ENCODE data around the gene FCMR. TPM values are rescaled to one million over a fixed set of nuclear protein-coding genes. Genes with fewer than 3 reads are reported as not detected.

The FCMR gene
- total and polyA plus RNA-seq, 8 donors: 1.4 to 6.7 (median 2.6) TPM

DNA sequence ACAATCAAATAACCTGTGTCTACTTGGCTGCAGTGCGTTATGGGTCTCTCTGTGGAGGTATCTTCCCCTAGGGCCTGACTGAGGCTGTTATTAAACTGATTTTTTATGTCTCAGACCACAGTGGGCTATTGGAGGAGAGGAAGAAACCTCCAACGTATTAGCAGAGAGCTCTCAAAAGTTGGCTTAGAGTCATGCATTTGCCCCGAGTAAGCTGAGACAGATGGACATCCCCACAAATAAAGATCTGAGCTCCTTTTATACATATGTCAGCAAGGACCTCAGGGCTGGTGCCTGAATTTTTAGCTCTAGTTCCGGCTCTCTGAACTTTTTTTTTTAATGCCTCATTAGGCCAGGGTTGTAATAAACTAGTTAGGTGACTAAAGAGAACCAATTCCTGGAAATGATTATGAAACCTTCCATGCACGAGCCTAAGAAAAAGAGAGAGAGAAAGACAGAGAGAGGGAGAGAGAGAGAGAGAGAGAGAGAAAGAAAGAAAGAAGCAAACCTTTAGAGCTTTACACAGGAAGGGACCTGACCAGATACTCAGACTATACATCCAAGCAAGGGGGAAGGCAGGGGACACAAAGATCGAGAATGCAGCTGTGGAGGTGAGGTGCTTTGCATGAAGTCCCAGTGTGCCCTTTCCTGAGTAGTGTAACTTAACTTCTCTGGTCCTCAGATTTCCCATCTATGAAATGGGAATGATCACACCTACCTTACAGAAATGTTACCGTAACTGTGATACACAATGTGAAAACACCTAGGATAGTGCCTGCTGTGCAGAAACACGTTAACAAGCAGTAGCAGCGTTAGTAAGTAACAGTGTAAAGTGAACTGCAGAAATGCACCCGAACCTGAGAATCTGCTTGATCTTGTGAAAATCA lies 33.0 kb upstream of the FCMR start:
- H3K27ac ChIP-seq: no peak overlapping the region
- DNase-seq: no peak

DNA sequence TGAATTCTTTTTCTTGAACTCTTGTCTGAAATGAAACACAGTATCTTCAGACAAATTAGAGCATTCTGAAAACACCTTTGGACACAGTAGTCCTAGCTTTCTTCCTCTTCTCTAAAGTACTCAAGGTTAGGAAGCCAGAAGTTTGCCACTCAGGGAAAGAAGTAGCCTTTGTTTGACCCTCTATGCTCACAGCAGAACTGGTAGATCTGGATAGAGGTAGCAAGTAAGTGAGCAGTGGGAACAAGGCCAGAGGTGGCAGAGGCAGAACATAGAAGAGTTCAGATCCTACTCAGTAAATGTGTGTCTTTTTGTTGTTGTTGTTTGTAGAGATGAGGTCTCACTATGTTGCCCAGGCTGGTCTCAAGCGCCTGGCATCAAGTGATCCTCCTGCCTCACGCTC lies 31.9 kb upstream of the FCMR start:
- DNase-seq (peak in 1 of 4 donors; percentile 53), ATAC-seq (peak; percentile 63)
- intact Hi-C loops (cut with DNase I): no loop called here
- H3K27ac ChIP-seq: no peak overlapping the region
- no peak overlapping the region for H3K4me3 ChIP-seq
- H3K4me1 ChIP-seq: peaks cover 8 to 20% of the 10 kb centered on the region in 2 donors
- TF ChIP-seq, protein P1, sequence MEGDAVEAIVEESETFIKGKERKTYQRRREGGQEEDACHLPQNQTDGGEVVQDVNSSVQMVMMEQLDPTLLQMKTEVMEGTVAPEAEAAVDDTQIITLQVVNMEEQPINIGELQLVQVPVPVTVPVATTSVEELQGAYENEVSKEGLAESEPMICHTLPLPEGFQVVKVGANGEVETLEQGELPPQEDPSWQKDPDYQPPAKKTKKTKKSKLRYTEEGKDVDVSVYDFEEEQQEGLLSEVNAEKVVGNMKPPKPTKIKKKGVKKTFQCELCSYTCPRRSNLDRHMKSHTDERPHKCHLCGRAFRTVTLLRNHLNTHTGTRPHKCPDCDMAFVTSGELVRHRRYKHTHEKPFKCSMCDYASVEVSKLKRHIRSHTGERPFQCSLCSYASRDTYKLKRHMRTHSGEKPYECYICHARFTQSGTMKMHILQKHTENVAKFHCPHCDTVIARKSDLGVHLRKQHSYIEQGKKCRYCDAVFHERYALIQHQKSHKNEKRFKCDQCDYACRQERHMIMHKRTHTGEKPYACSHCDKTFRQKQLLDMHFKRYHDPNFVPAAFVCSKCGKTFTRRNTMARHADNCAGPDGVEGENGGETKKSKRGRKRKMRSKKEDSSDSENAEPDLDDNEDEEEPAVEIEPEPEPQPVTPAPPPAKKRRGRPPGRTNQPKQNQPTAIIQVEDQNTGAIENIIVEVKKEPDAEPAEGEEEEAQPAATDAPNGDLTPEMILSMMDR (IDR thresholded peaks at IDR 0.05): no peak
- peaks cover 0 to 5% of the 10 kb centered on the region in 2 donors for H3K9me3 ChIP-seq
- no peaks in the 10 kb centered on the region for H3K27me3 ChIP-seq
- H3K36me3 ChIP-seq: no peaks in the 10 kb centered on the region

More for the DNA sequence above, 33.0 kb upstream of the FCMR start:
- Histone ChIP-seq H3K9me3 (peaks cover 0 to 3% of the 10 kb centered on the region in 2 donors), H3K4me3 (no peak overlapping the region), H3K4me1 (peaks cover 8 to 20% of the 10 kb centered on the region in 2 donors), H3K36me3 (no peaks in the 10 kb centered on the region), H3K27me3 (no peaks in the 10 kb centered on the region)
- ATAC-seq: no peak
- intact Hi-C loops (cut with DNase I): no loop called here
- TF ChIP-seq, protein P1 (IDR thresholded peaks at IDR 0.05): no peak

DNA sequence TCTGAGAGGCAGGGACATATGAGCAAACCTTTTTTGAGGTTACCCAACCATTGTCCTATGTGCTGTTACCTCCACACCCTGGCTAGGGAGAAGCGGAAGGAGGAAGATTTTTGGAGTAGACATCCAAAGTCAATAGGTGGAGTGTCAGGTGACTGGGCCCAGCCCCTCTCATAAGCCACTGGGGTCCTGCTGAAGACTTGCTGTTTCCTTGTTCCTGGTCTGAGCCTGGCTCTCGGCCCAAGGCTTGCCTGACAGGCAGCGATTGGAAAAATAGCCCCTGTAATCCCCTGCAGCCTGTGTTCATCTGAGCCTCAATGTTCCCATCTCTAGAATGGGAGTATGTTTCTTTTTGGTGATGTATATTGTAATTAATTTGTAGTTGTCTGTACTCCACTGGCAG lies 31.4 kb upstream of the FCMR start:
- ATAC-seq (peak; percentile 22), DNase-seq (no peak)
- H3K27ac ChIP-seq: no peak overlapping the region
- TF ChIP-seq, protein P1 (IDR thresholded peaks at IDR 0.05): no peak
- peaks cover 0 to 5% of the 10 kb centered on the region in 2 donors for H3K9me3 ChIP-seq
- no peaks in the 10 kb centered on the region for H3K36me3 ChIP-seq
- intact Hi-C loops (cut with DNase I): no loop called here
- H3K4me3 ChIP-seq: no peak overlapping the region
- peaks cover 8 to 20% of the 10 kb centered on the region in 2 donors for H3K4me1 ChIP-seq
- H3K27me3 ChIP-seq: no peaks in the 10 kb centered on the region

DNA sequence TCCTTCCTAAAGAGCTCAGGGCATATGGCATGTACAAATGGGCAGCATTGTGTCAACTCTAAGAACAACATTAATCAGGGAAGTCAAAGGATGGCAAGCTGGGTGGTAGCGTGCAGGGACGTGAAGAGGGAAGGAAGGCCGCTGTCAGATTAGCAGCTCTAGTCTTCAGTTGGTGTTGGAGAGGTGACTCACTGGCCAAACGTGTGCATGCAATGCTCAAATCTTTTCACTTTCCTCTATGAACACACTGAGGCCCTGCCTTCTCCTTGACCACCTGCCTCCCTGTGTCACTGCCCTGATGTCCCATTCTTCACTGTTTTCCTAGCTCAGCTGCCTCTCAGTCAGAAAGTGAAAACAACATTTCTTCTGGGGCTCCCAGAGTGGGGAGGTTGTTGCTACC lies 30.4 kb upstream of the FCMR start:
- DNase-seq (no peak), ATAC-seq (peak; percentile 35)
- peaks cover 8 to 20% of the 10 kb centered on the region in 2 donors for H3K4me1 ChIP-seq
- intact Hi-C loops (cut with DNase I): no loop called here
- TF ChIP-seq, protein P1 (IDR thresholded peaks at IDR 0.05): no peak
- no peaks in the 10 kb centered on the region for H3K36me3 ChIP-seq
- H3K27ac ChIP-seq: no peak overlapping the region
- H3K4me3 ChIP-seq: no peak overlapping the region
- peaks cover 0 to 5% of the 10 kb centered on the region in 2 donors for H3K9me3 ChIP-seq
- H3K27me3 ChIP-seq: no peaks in the 10 kb centered on the region

DNA sequence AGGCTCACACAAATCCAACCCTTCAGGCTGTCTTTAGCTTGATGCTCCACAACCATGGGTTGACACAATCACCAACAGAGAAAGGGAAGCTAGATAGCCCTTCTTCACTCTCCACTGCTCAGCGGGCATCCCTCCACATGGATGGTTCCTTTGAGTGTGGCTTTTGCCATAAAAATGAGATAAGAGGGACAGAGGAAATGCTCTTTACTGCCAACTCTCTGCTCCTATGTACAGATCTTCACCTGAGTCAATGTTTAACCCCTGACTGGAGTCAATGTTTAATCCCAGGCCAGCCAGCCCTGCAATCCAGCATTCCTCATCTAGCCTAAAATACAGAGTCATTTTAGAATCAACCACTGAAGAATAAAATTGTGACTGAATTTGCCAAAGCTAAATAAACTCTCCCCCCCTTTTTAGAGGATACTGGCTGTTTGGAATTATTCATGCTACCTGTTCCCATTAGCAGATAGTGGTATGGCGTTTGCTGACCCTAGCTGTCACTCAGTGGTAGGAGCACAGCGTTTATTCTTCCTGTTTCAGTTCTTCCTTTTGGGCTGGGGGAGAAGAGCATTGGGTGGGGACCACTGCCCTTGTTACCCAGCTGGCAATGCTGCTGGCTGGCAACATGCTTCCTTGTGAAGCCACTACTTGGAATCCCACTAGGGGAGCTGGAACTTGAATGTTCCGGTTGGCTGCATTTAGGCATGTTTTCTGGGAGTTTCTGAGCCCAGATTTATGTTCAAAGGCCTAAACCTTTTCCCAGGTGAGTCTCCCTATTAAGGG lies 29.8 kb upstream of the FCMR start:
- intact Hi-C loops (cut with DNase I): no loop called here
- Histone ChIP-seq H3K27me3 (no peaks in the 10 kb centered on the region), H3K4me3 (no peak overlapping the region), H3K4me1 (peaks cover 8 to 20% of the 10 kb centered on the region in 2 donors), H3K9me3 (peaks cover 0 to 5% of the 10 kb centered on the region in 2 donors), H3K27ac (no peak overlapping the region), H3K36me3 (no peaks in the 10 kb centered on the region)
- DNase-seq (no peak), ATAC-seq (no peak)
- TF ChIP-seq, protein P1 (IDR thresholded peaks at IDR 0.05): no peak

All from left lung (tissue), 10 donors.